ENCODE measurements around the gene ZNF736.
"Not testable (repeated sequence)": the region's sequence is repeated elsewhere in the genome, so short reads cannot be mapped to it uniquely, and the experiment has no call there.

ZNF736 gene
- 23.1 to 41.2 (median 36.6) reads per million in 4 donors for total RNA-seq

- DNase-seq: peak; percentile 66 to 93 (median 79)
These were observed at the start of gene ZNF736 for GRCh38 chr7:64313740-64314491. TSS of gene ZNF736 (plus strand) at chr7:64313961. CDS start at chr7:64314151, 190 bp downstream.

GRCh38 chr7:64266341-64266919 lies 47.3 kb upstream of the ZNF736 start:
- no peak for DNase-seq

- no peak for DNase-seq
These were observed 36.1 kb upstream of the ZNF736 start for GRCh38 chr7:64277630-64278029.

GRCh38 chr7:64294701-64295420 lies 18.9 kb upstream of the ZNF736 start:
- DNase-seq: no peak

- not testable (repeated sequence) for DNase-seq
These were observed 16.3 kb upstream of the ZNF736 start for GRCh38 chr7:64297418-64297817.

GRCh38 chr7:64300641-64301405 lies 12.9 kb upstream of the ZNF736 start:
- no peak for DNase-seq

- DNase-seq: peak; percentile 84 to 96 (median 90)
These were observed 6.3 kb upstream of the ZNF736 start for GRCh38 chr7:64307254-64308015.

- peak in 1 of 5 donors; percentile 3 for DNase-seq
These were observed 5.8 kb upstream of the ZNF736 start for GRCh38 chr7:64308016-64308270.

GRCh38 chr7:64310426-64310825 lies 3.3 kb upstream of the ZNF736 start:
- no peak for DNase-seq

GRCh38 chr7:64312826-64313225 lies 935 bp upstream of the ZNF736 start:
- no peak for DNase-seq

GRCh38 chr7:64314566-64314965 lies 805 bp downstream of the ZNF736 start:
- DNase-seq: no peak

GRCh38 chr7:64316031-64316742 lies 2.4 kb downstream of the ZNF736 start:
- not testable (repeated sequence) for DNase-seq

- DNase-seq: no peak
These were observed 7.1 kb downstream of the ZNF736 start for GRCh38 chr7:64320547-64321513.

- not testable (repeated sequence) for DNase-seq
These were observed 10.4 kb downstream of the ZNF736 start for GRCh38 chr7:64324166-64324565.

- not testable (repeated sequence) for DNase-seq
These were observed 35.0 kb downstream of the ZNF736 start for GRCh38 chr7:64348713-64349210.

GRCh38 chr7:64359543-64359942 lies 45.8 kb downstream of the ZNF736 start:
- DNase-seq: no peak

- no peak for DNase-seq
These were observed 57.4 kb downstream of the ZNF736 start for GRCh38 chr7:64371116-64371515.

GRCh38 chr7:64373017-64373416 lies 59.3 kb downstream of the ZNF736 start:
- DNase-seq: no peak

- no peak for DNase-seq
These were observed 86.6 kb downstream of the ZNF736 start for GRCh38 chr7:64400401-64400800.
